ENCODE measurements around the gene SMG5. TPM values are rescaled to one million over a fixed set of nuclear protein-coding genes. Genes with fewer than 3 reads are reported as not detected.

The SMG5 gene
- total RNA-seq, 4 donors from 2014 or later, result 56.9 to 88.4 (median 61.0) TPM

DNA sequence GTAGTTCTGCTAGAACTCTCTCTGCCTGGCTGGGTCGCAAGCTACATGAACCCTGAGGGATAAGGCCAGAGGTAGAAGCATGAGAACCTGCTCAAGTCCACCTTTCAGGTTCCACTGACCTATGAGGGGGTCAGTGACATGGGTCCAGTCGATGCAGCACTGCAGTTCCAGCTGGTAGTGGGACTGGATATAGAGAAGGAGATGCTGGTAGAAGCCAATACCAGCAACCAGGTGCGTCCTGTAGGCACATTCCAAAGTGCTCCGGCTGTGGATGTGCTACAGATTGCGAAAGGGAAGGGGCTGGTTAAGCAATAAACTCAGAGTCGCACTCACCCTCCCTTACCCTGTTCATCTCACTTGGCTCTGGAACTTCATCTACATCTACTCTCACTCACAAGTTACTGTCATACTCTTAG is 5.7 kb downstream of the SMG5 start:
- WGBS, 2 donors, result 60 to 66% methylated on average over 6 of the region's 6 CpGs
- peak in 1 of 2 donors; percentile 77 for DNase-seq (ENCODE audit: low spot score in 2 of 2)
- TF ChIP-seq POLR2A (IDR thresholded peaks at IDR 0.05), result no peak
- TF ChIP-seq, protein P1, sequence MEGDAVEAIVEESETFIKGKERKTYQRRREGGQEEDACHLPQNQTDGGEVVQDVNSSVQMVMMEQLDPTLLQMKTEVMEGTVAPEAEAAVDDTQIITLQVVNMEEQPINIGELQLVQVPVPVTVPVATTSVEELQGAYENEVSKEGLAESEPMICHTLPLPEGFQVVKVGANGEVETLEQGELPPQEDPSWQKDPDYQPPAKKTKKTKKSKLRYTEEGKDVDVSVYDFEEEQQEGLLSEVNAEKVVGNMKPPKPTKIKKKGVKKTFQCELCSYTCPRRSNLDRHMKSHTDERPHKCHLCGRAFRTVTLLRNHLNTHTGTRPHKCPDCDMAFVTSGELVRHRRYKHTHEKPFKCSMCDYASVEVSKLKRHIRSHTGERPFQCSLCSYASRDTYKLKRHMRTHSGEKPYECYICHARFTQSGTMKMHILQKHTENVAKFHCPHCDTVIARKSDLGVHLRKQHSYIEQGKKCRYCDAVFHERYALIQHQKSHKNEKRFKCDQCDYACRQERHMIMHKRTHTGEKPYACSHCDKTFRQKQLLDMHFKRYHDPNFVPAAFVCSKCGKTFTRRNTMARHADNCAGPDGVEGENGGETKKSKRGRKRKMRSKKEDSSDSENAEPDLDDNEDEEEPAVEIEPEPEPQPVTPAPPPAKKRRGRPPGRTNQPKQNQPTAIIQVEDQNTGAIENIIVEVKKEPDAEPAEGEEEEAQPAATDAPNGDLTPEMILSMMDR (IDR thresholded peaks at IDR 0.05), result no peak
- intact Hi-C loops (cut with DNase I; ENCODE audit: low total_unique reads), result no loop called here
- H3K4me3 ChIP-seq (ENCODE audit: low read depth, poor library complexity, severe bottlenecking), result no peak overlapping the region

GRCh38 chr1:156276532-156276931 is 6.1 kb downstream of the SMG5 start:
- DNase-seq (ENCODE audit: low spot score in 2 of 2), result no peak
- intact Hi-C loops (cut with DNase I; ENCODE audit: low total_unique reads), result no loop called here
- TF ChIP-seq, protein P1 (IDR thresholded peaks at IDR 0.05), result no peak
- no peak for TF ChIP-seq POLR2A (IDR thresholded peaks at IDR 0.05)

GRCh38 chr1:156270314-156270713 is 12.3 kb downstream of the SMG5 start:
- intact Hi-C loops (cut with DNase I; ENCODE audit: low total_unique reads), result no loop called here
- WGBS, 2 donors, result 87 to 88% methylated on average over 3 of the region's 3 CpGs
- TF ChIP-seq POLR2A (IDR thresholded peaks at IDR 0.05), result no peak
- TF ChIP-seq, protein P1 (IDR thresholded peaks at IDR 0.05), result no peak
- H3K4me3 ChIP-seq (ENCODE audit: low read depth, poor library complexity, severe bottlenecking), result no peak overlapping the region
- DNase-seq (ENCODE audit: low spot score in 2 of 2), result no peak

More at GRCh38 chr1:156276532-156276931, 6.1 kb downstream of the SMG5 start:
- H3K4me3 ChIP-seq (ENCODE audit: low read depth, poor library complexity, severe bottlenecking), result no peak overlapping the region

GRCh38 chr1:156268336-156268735 is 14.3 kb downstream of the SMG5 start:
- 86 to 91% methylated on average over 4 of the region's 4 CpGs for WGBS, 2 donors
- intact Hi-C loops (cut with DNase I; ENCODE audit: low total_unique reads), result no loop called here
- no peak for DNase-seq (ENCODE audit: low spot score in 2 of 2)
- H3K4me3 ChIP-seq (ENCODE audit: low read depth, poor library complexity, severe bottlenecking), result no peak overlapping the region
- TF ChIP-seq, protein P1 (IDR thresholded peaks at IDR 0.05), result no peak
- TF ChIP-seq POLR2A (IDR thresholded peaks at IDR 0.05), result no peak

DNA sequence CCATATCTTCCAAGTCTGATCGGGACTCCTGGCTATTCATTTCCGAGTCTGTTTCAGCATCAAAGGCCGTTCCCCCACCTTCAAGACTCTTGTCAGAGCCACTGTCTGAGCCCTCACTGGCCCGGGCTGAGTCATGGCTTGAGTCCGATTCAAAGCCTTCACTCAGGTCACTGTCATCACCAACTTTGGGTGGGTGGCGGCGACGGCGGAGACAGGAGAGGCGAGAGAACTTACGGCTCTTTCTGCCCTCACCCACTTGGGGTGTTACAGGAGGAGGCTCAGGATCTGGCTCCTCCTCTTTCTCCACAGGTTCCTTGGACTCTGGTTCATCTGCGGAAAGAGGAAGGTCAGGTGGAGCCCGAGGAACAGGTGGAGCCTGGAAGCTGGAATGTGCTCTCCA is 16.6 kb downstream of the SMG5 start:
- no peak overlapping the region for H3K4me3 ChIP-seq (ENCODE audit: low read depth, poor library complexity, severe bottlenecking)
- intact Hi-C loops (cut with DNase I; ENCODE audit: low total_unique reads), result no loop called here
- no peak for DNase-seq (ENCODE audit: low spot score in 2 of 2)
- TF ChIP-seq, protein P1 (IDR thresholded peaks at IDR 0.05), result no peak
- TF ChIP-seq POLR2A (IDR thresholded peaks at IDR 0.05), result no peak
- WGBS, 2 donors, result 86 to 87% methylated on average over 13 of the region's 13 CpGs

- H3K4me3 ChIP-seq (ENCODE audit: low read depth, poor library complexity, severe bottlenecking), result no peak overlapping the region
- 87 to 97% methylated on average over 9 of the region's 9 CpGs for WGBS, 2 donors
- TF ChIP-seq, protein P1 (IDR thresholded peaks at IDR 0.05), result no peak
- TF ChIP-seq POLR2A (IDR thresholded peaks at IDR 0.05), result no peak
- no peak for DNase-seq (ENCODE audit: low spot score in 2 of 2)
- intact Hi-C loops (cut with DNase I; ENCODE audit: low total_unique reads), result no loop called here
Observed at GRCh38 chr1:156263288-156263655, 19.4 kb downstream of the SMG5 start.

Measured in lower leg skin (tissue), 4 donors.